Endothelial cell of umbilical vein (primary cell): Measurements from ENCODE around the gene CFAP107. TPM values are rescaled to one million over a fixed set of nuclear protein-coding genes. Genes with fewer than 3 reads are reported as not detected.

Experiments used
- BruUV-seq: library from RNA; stranded (reverse); fragments of 400-500 nt; replicated peaks from 2 replicates; lab custom pipeline; 2021; lab: Mats Ljungman, UMichigan
- CTCF ChIA-PET: fragments of 300-600, 350-600 bp; sonication (Branson Sonifier 250); formaldehyde crosslinking; loops from one replicate; lab custom pipeline; 2021; ENCODE audit warnings: antibody characterized with exemption, inconsistent platforms; lab: Charles Lee
- POLR2A ChIA-PET: fragments of 300-600, 350-600 bp; sonication (Branson Sonifier 250); formaldehyde crosslinking; loops from one replicate; lab custom pipeline; 2021; ENCODE audit warnings: antibody characterized with exemption, inconsistent platforms; lab: Charles Lee
- DNase-seq: peaks from one replicate; pipeline ENCODE4 v3.0.0-alpha.2; 2011; ENCODE audit warnings: low read depth, low spot score
- FAIRE-seq: peaks from 2 replicates; lab custom pipeline; 2011; peaks lifted over from hg19 to GRCh38; lab: Jason Lieb, UNC
- H2AFZ ChIP-seq: 2 replicates; pipeline ENCODE4 v1.6.0; 2012; ENCODE audit warnings: low read depth, low read length, control low read depth, inconsistent platforms
- H3K27ac ChIP-seq: 2 replicates; pipeline ENCODE4 v1.5.1; 2011; ENCODE audit warnings: low read depth, mild to moderate bottlenecking, control low read depth, low read length, moderate library complexity; ENCODE audit not compliant: insufficient read depth
- H3K27me3 ChIP-seq, 2 experiments: 2 replicates each; pipeline versions ENCODE4 v1.6.0 to v1.6.1; 2011; ENCODE audit warnings: low read length in 2 of 2, mixed read lengths in 1 of 2; ENCODE audit not compliant: control insufficient read depth in 2 of 2, insufficient read depth in 2 of 2
- H3K36me3 ChIP-seq, 2 experiments: 2 replicates in 1 of 2; 3 replicates in 1 of 2; pipeline ENCODE4 v1.5.1; 2011; ENCODE audit warnings: low read length in 2 of 2, mild to moderate bottlenecking in 1 of 2, moderate library complexity in 1 of 2; ENCODE audit not compliant: control insufficient read depth in 2 of 2, insufficient read depth in 2 of 2; ENCODE audit errors: extremely low read depth in 1 of 2
- H3K4me1 ChIP-seq: 3 replicates; pipeline ENCODE4 v1.5.1; 2011; ENCODE audit warnings: mild to moderate bottlenecking, low read length; ENCODE audit not compliant: control insufficient read depth, insufficient read depth; ENCODE audit errors: extremely low read depth
- H3K4me2 ChIP-seq: 2 replicates; pipeline ENCODE4 v1.6.1; 2011; ENCODE audit warnings: low read length, control low read depth, mixed read lengths; ENCODE audit not compliant: insufficient read depth
- H3K4me3 ChIP-seq, 3 experiments: fragments of 200-600 bp in 1 of 3; sonication (generic), shearing (Covaris generic) in 1 of 3; replicated peaks in 1 of 3; 2 replicates each; pipeline ENCODE4 v1.5.1; 2011 to 2016; ENCODE audit warnings: control low read depth in 3 of 3, low read length in 3 of 3, mild to moderate bottlenecking in 2 of 3, inconsistent platforms in 1 of 3, low read depth in 1 of 3, moderate library complexity in 1 of 3; ENCODE audit not compliant: insufficient read depth in 1 of 3
- H3K79me2 ChIP-seq: 2 replicates; pipeline ENCODE4 v1.6.0; 2012; ENCODE audit warnings: low read length, inconsistent platforms; ENCODE audit not compliant: control insufficient read depth, insufficient read depth
- H3K9ac ChIP-seq: replicated peaks from 2 replicates; pipeline ENCODE3; 2011; ENCODE audit warnings: low read length, control low read depth; ENCODE audit not compliant: insufficient read depth; ENCODE audit errors: extremely low read depth
- H3K9me1 ChIP-seq: replicated peaks from 3 replicates; pipeline ENCODE4 v1.6.0; 2011; ENCODE audit warnings: mild to moderate bottlenecking, low read length; ENCODE audit not compliant: control insufficient read depth, insufficient read depth; ENCODE audit errors: extremely low read depth
- H3K9me3 ChIP-seq: replicated peaks from 2 replicates; pipeline ENCODE4 v1.5.1; 2012; ENCODE audit warnings: low read length, inconsistent platforms; ENCODE audit not compliant: control insufficient read depth, insufficient read depth
- H4K20me1 ChIP-seq: replicated peaks from 2 replicates; pipeline ENCODE3; 2011; ENCODE audit warnings: mild to moderate bottlenecking, low read length; ENCODE audit not compliant: control insufficient read depth, insufficient read depth; ENCODE audit errors: extremely low read depth
- CTCF ChIP-seq, 2 donors: IDR thresholded peaks; 1 replicate in 1 of 2; 2 replicates in 1 of 2; pipeline ENCODE4 v1.5.1; 2011; ENCODE audit warnings: low read length in 2 of 2, mild to moderate bottlenecking in 2 of 2, moderate library complexity in 2 of 2, control low read depth in 1 of 2, inconsistent platforms in 1 of 2, low read depth in 1 of 2; ENCODE audit not compliant: insufficient read depth in 1 of 2; ENCODE audit errors: extremely low read depth in 1 of 2
- EZH2 ChIP-seq: IDR thresholded peaks from 2 replicates; pipeline ENCODE4 v1.6.1; 2012; ENCODE audit warnings: borderline replicate concordance, low read depth, mild to moderate bottlenecking, moderate library complexity, low read length, inconsistent platforms; ENCODE audit not compliant: severe bottlenecking
- FOS ChIP-seq: IDR thresholded peaks from 2 replicates; pipeline ENCODE4 v1.6.1; 2011; ENCODE audit warnings: mild to moderate bottlenecking, low read length, moderate library complexity, borderline replicate concordance; ENCODE audit not compliant: insufficient read depth
- GATA2 ChIP-seq: IDR thresholded peaks from 2 replicates; pipeline ENCODE4 v1.7.0; 2011; ENCODE audit warnings: low read depth, mild to moderate bottlenecking, moderate library complexity, mixed read lengths, low read length; ENCODE audit not compliant: insufficient read length, insufficient read depth
- JUN ChIP-seq: IDR thresholded peaks from 2 replicates; pipeline ENCODE4 v1.6.1; 2011; ENCODE audit warnings: borderline replicate concordance, low read depth; ENCODE audit not compliant: insufficient read length, insufficient read depth
- MYC ChIP-seq: IDR thresholded peaks from one replicate; pipeline ENCODE4 v1.6.1; 2011; ENCODE audit warnings: mild to moderate bottlenecking, low read depth, low read length
- POLR2A ChIP-seq: IDR thresholded peaks from 2 replicates; pipeline ENCODE4 v1.6.1; 2012; ENCODE audit warnings: low read depth, mild to moderate bottlenecking, control low read depth, low read length
- POLR2AphosphoS5 ChIP-seq: IDR thresholded peaks from 2 replicates; pipeline ENCODE4 v1.6.1; 2012; ENCODE audit warnings: low read depth, mild to moderate bottlenecking, control low read depth, low read length, moderate library complexity; ENCODE audit not compliant: insufficient read depth
- dilution Hi-C: fragments of 300-500 bp; cut with MboI; formaldehyde crosslinking; loops from one replicate; pipeline ENCODE4 v1.15.0; 2019; ENCODE audit warnings: low sequenced_read_pairs; ENCODE audit not compliant: extremely low pct_ligation_motif_present
- intact Hi-C: fragments of 100-400 bp; cut with micrococcal nuclease; formaldehyde crosslinking; loops from one replicate; pipeline ENCODE4 v1.10.0; 2022
- polyA plus RNA-seq, 4 experiments: library from polyadenylated mRNA; depleted of rRNA in 3 of 4; stranded (reverse) in 3 of 4; unstranded in 1 of 4; fragments of >200 nt; gene quantifications; 2 replicates each; pipeline versions ENCODE4 v1.2.1 to v1.2.3, GENCODE V29; 2011 to 2012; ENCODE audit warnings: missing spikeins in 1 of 4
- total RNA-seq: library from RNA; stranded (reverse); gene quantifications from 2 replicates; pipeline ENCODE4 v1.2.3, GENCODE V29; 2021
- TF ChIP-seq, protein P1 (sequence below): IDR thresholded peaks from 2 replicates; pipeline ENCODE4 v1.6.1; 2011; ENCODE audit not compliant: insufficient read depth, insufficient read length

Gene CFAP107
- total and polyA plus RNA-seq, 2 donors (not counting 3 experiments of a cell fraction or from before 2014, with no cell fraction given): not detected

DNA sequence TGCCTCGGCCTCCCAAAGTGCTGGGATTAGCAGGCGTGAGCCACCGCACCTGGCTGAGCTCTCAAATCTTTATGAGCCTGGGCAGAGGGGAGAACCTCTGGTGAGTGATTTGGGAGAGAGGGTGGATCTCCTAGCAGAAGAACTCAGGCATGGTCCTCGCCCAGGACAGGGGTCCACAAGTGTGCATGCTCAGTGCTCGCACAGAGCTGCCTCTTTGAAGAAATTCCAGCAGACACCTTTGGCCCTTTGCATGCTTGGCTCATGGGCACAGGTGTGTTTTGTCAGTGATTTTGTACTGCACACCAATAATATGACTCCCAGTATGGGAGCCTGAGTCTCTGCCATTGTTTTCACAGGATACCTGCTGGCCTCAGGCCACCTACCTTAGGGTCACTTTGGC is 15.8 kb downstream of the CFAP107 start:
- H3K27me3 ChIP-seq: no peaks in the 10 kb centered on the region
- intact Hi-C loops: no loop called here
- H3K9ac ChIP-seq: no peak overlapping the region
- POLR2A ChIA-PET: no interaction called here
- FAIRE-seq: no peak
- no peaks in the 10 kb centered on the region for H3K79me2 ChIP-seq
- no peak for DNase-seq
- no peak overlapping the region for H3K27ac ChIP-seq
- no peak overlapping the region for H3K4me3 ChIP-seq
- TF ChIP-seq MYC: no peak
- no peaks in the 10 kb centered on the region for H3K9me1 ChIP-seq
- no peaks in the 10 kb centered on the region for H3K4me1 ChIP-seq
- H3K4me2 ChIP-seq: no peak overlapping the region
- dilution Hi-C loops: no loop called here
- no peaks in the 10 kb centered on the region for H4K20me1 ChIP-seq
- no TSS peak for BruUV-seq
- H2AFZ ChIP-seq: no peak overlapping the region
- no peaks in the 10 kb centered on the region for H3K9me3 ChIP-seq
- no peaks in the 10 kb centered on the region for H3K36me3 ChIP-seq
- CTCF ChIA-PET: no interaction called here

DNA sequence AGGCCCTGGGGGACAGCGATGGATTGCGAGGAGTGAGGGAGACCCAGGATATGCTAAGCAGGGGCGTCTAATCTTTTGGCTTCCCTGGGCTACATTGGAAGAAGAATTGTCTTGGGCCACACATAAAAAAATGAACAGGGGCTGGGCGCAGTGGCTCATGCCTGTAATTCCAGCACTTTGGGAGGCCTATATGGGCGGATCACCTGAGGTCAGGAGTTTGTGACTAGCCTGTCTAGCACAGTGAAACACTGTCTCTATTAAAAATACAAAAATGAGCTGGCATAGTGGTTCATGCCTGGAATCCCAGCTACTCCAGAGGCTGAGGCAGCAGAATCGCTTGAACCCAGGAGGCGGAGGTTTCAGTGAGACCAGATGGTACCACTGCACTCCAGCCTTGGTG is 16.8 kb downstream of the CFAP107 start:
- H3K9me3 ChIP-seq: no peaks in the 10 kb centered on the region
- DNase-seq (no peak), FAIRE-seq (no peak)
- no peaks in the 10 kb centered on the region for H3K27me3 ChIP-seq
- BruUV-seq: no TSS peak
- no peaks in the 10 kb centered on the region for H3K79me2 ChIP-seq
- intact Hi-C loops: no loop called here
- H3K27ac ChIP-seq: no peak overlapping the region
- dilution Hi-C loops: no loop called here
- ChIA-PET CTCF (no interaction called here), POLR2A (no interaction called here)
- H3K9me1 ChIP-seq: no peaks in the 10 kb centered on the region
- no peak for TF ChIP-seq FOS
- TF ChIP-seq GATA2: no peak
- no peak for TF ChIP-seq POLR2A
- TF ChIP-seq POLR2AphosphoS5: no peak
- no peak for TF ChIP-seq MYC
- no peak for TF ChIP-seq CTCF (IDR thresholded peaks at IDR 0.05; ENCODE audit: extremely low read depth in 1 of 2, insufficient read depth in 1 of 2, low read depth in 1 of 2, low read length in 2 of 2)
- TF ChIP-seq, protein P1, sequence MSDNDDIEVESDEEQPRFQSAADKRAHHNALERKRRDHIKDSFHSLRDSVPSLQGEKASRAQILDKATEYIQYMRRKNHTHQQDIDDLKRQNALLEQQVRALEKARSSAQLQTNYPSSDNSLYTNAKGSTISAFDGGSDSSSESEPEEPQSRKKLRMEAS: no peak
- no peak for TF ChIP-seq JUN
- no peak for TF ChIP-seq EZH2
- no peaks in the 10 kb centered on the region for H4K20me1 ChIP-seq
- H3K4me2 ChIP-seq: no peak overlapping the region
- no peaks in the 10 kb centered on the region for H3K36me3 ChIP-seq
- no peak overlapping the region for H3K9ac ChIP-seq
- no peak overlapping the region for H3K4me3 ChIP-seq
- no peaks in the 10 kb centered on the region for H3K4me1 ChIP-seq
- H2AFZ ChIP-seq: no peak overlapping the region
